HL-60 (cell line): ENCODE measurements around the gene TLCD3A.

Source experiments
- CTCF ChIP-seq: IDR thresholded peaks from one replicate; pipeline ENCODE4 v1.5.1; 2011; ENCODE audit warnings: low read length, control low read depth, inconsistent platforms; ENCODE audit not compliant: insufficient read depth
- GABPA ChIP-seq: IDR thresholded peaks from 2 replicates; pipeline ENCODE4 v1.6.1; 2012; ENCODE audit warnings: low read depth
- POLR2AphosphoS5 ChIP-seq: IDR thresholded peaks from 2 replicates; pipeline ENCODE4 v1.6.1; 2012; ENCODE audit warnings: low read depth
- REST ChIP-seq: IDR thresholded peaks from 2 replicates; pipeline ENCODE4 v1.6.1; 2012; ENCODE audit warnings: low read depth; ENCODE audit not compliant: insufficient replicate concordance

DNA sequence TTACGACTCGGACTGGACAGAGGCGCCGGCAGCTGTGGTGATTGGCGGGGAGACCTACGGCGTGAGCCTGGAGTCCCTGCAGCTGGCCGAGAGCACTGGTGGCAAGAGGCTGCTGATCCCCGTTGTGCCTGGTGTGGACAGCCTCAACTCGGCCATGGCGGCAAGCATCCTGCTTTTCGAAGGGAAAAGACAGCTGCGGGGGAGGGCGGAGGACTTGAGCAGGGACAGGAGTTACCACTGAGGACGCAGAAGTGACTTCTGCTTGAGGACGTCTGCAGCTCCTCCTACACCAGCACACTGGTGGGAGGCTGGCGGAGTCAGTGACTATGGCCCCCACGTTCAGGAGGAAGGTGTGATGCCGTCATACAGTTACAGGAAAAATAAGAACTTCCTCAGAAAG is 59.4 kb downstream of the TLCD3A start:
- TF ChIP-seq CTCF: no peak
- TF ChIP-seq GABPA: no peak
- no peak for TF ChIP-seq REST
- TF ChIP-seq POLR2AphosphoS5: no peak
